CD14-positive monocyte (primary cell): ENCODE measurements around the gene BBLN. TPM values are rescaled to one million over a fixed set of nuclear protein-coding genes. Genes with fewer than 3 reads are reported as not detected.

Experiments used
- DNase-seq, 3 donors: peaks; one replicate each; pipeline ENCODE4 v3.0.0-alpha.2; 2011 to 2022
- H2AFZ ChIP-seq: 2 replicates; pipeline ENCODE4 v1.6.0; 2012; ENCODE audit warnings: mild to moderate bottlenecking, low read depth, low read length, inconsistent platforms; ENCODE audit not compliant: insufficient read depth, poor library complexity, severe bottlenecking
- H3K27ac ChIP-seq, 2 donors: 1 replicate in 1 of 2; 2 replicates in 1 of 2; pipeline ENCODE4 v1.5.1; 2012 to 2013; ENCODE audit warnings: low read length in 2 of 2, control low read depth in 1 of 2, inconsistent platforms in 1 of 2, low read depth in 1 of 2, mild to moderate bottlenecking in 1 of 2
- H3K27me3 ChIP-seq, 2 donors: one replicate each; pipeline versions ENCODE4 v1.6.0 to v1.6.1; 2011 to 2013; ENCODE audit warnings: low read length in 2 of 2; ENCODE audit not compliant: control insufficient read depth in 2 of 2, insufficient read depth in 2 of 2
- H3K36me3 ChIP-seq, 2 donors: replicated peaks in 1 of 2; 1 replicate in 1 of 2; 2 replicates in 1 of 2; pipeline versions ENCODE4 v1.5.1 to v1.6.1; 2012 to 2013; ENCODE audit warnings: low read length in 2 of 2, control low read depth in 1 of 2, inconsistent platforms in 1 of 2, mild to moderate bottlenecking in 1 of 2; ENCODE audit not compliant: insufficient read depth in 2 of 2, control insufficient read depth in 1 of 2
- H3K4me1 ChIP-seq, 2 donors: 1 replicate in 1 of 2; 2 replicates in 1 of 2; pipeline versions ENCODE4 v1.5.1 to v1.6.1; 2012 to 2013; ENCODE audit warnings: low read length in 2 of 2, control low read depth in 1 of 2, inconsistent platforms in 1 of 2, mild to moderate bottlenecking in 1 of 2, moderate library complexity in 1 of 2; ENCODE audit not compliant: insufficient read depth in 2 of 2, control insufficient read depth in 1 of 2
- H3K4me2 ChIP-seq: replicated peaks from 2 replicates; pipeline ENCODE3; 2012; ENCODE audit warnings: low read length, moderate library complexity, mild to moderate bottlenecking; ENCODE audit not compliant: poor library complexity, severe bottlenecking; ENCODE audit errors: extremely low read depth
- H3K4me3 ChIP-seq, 3 experiments: fragments of 200-600 bp in 1 of 3; sonication (generic) in 1 of 3; replicated peaks in 1 of 3; 1 replicate in 2 of 3; 2 replicates in 1 of 3; pipeline ENCODE4 v1.5.1; 2011 to 2013; ENCODE audit warnings: low read length in 3 of 3, mild to moderate bottlenecking in 3 of 3, control low read depth in 2 of 3, low read depth in 2 of 3, inconsistent platforms in 1 of 3, moderate library complexity in 1 of 3
- H3K79me2 ChIP-seq: 2 replicates; pipeline ENCODE4 v1.6.0; 2012; ENCODE audit warnings: mild to moderate bottlenecking, control low read depth, inconsistent platforms, low read length, moderate library complexity; ENCODE audit not compliant: insufficient read depth
- H3K9ac ChIP-seq: 2 replicates; pipeline ENCODE4 v1.6.0; 2017; ENCODE audit warnings: low read length, mild to moderate bottlenecking; ENCODE audit not compliant: insufficient read depth, poor library complexity, severe bottlenecking
- H3K9me3 ChIP-seq, 2 donors: replicated peaks in 1 of 2; 1 replicate in 1 of 2; 2 replicates in 1 of 2; pipeline versions ENCODE4 v1.5.1 to v1.6.1; 2012 to 2013; ENCODE audit warnings: low read length in 2 of 2, control low read depth in 1 of 2; ENCODE audit not compliant: control insufficient read depth in 1 of 2, insufficient read depth in 1 of 2
- H4K20me1 ChIP-seq: 2 replicates; pipeline ENCODE4 v1.6.0; 2012; ENCODE audit warnings: mild to moderate bottlenecking, low read length, control low read depth, moderate library complexity; ENCODE audit not compliant: insufficient read depth
- H3K27ac Mint-ChIP-seq, 7 donors: one replicate each; pipeline ENCODE4 v1.8.0; 2020; ENCODE audit warnings: mild to moderate bottlenecking in 7 of 7, mixed read lengths in 7 of 7, moderate library complexity in 6 of 7, inconsistent platforms in 2 of 7
- H3K27me3 Mint-ChIP-seq, 3 donors: one replicate each; pipeline ENCODE4 v1.8.0; 2021 to 2022; ENCODE audit warnings: low read depth in 3 of 3, mild to moderate bottlenecking in 3 of 3, mixed read lengths in 3 of 3, moderate library complexity in 3 of 3, inconsistent platforms in 1 of 3
- H3K36me3 Mint-ChIP-seq, 2 donors: one replicate each; pipeline ENCODE4 v1.8.0; 2020; ENCODE audit warnings: mixed read lengths in 2 of 2, inconsistent platforms in 1 of 2, mild to moderate bottlenecking in 1 of 2
- H3K4me1 Mint-ChIP-seq: one replicate; pipeline ENCODE4 v1.8.0; 2020; ENCODE audit warnings: mild to moderate bottlenecking, mixed read lengths
- H3K4me3 Mint-ChIP-seq, 2 donors: one replicate each; pipeline ENCODE4 v1.8.0; 2020; ENCODE audit warnings: mild to moderate bottlenecking in 2 of 2, mixed read lengths in 2 of 2, moderate library complexity in 1 of 2
- H3K9me3 Mint-ChIP-seq, 7 donors: one replicate each; pipeline ENCODE4 v1.8.0; 2020 to 2022; ENCODE audit warnings: mixed read lengths in 7 of 7, mild to moderate bottlenecking in 6 of 7, moderate library complexity in 6 of 7, inconsistent platforms in 2 of 7
- WGBS: methylation state at CpG from one replicate; pipeline ENCODE4 v1.1.5; 2013; ENCODE audit warnings: missing lambda C conversion rate; ENCODE audit not compliant: insufficient coverage; 5-methylcytosine and 5-hydroxymethylcytosine counted together
- intact Hi-C, 2 donors: fragments of 100-400 bp; cut with micrococcal nuclease; formaldehyde crosslinking; loops; one replicate each; pipeline versions ENCODE4 v1.15.0 to v1.15.1; 2023
- polyA plus RNA-seq, 3 donors: library from polyadenylated mRNA; depleted of rRNA in 1 of 3; unstranded in 2 of 3; stranded (reverse) in 1 of 3; fragments of 300-500 nt in 2 of 3; fragments of >200 nt in 1 of 3; fragmentation: Illumina TruSeq in 2 of 3; gene quantifications; 1 replicate in 2 of 3; 2 replicates in 1 of 3; pipeline ENCODE4 v1.2.3, GENCODE V29; 2012 to 2021
- TF ChIP-seq, protein P1 (sequence below): fragments of 200-600 bp; IDR thresholded peaks from one replicate; pipeline ENCODE4 v1.8.0; 2022; ENCODE audit warnings: antibody characterized with exemption, mild to moderate bottlenecking

BBLN gene
- polyA plus RNA-seq, 3 donors: 51.5 to 74.8 (median 54.5) TPM

DNA sequence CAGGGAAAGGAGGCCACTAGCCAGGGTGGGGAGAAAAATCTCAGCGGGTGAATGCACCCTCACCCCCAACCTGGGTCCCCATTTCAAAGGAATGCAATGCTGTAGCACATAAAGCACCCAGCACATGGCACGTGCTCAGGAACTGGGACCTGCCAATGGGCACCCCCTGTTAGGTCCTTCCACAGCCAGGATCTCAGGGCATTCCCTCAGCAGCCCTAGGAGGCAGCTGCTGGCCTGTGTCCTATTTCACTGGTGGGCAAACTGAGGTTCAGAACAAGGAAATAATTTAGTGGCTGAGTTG lies 51.9 kb downstream of the BBLN start:
- no peak overlapping the region for H3K27ac ChIP-seq
- H3K4me1 ChIP-seq: peaks cover 5 to 11% of the 10 kb centered on the region in 2 donors
- no peaks in the 10 kb centered on the region for H4K20me1 ChIP-seq
- peaks cover 12% of the 10 kb centered on the region for H3K4me1 Mint-ChIP-seq
- H3K27me3 Mint-ChIP-seq: peaks cover 3 to 14% (median 10%) of the 10 kb centered on the region in 3 donors
- 93% methylated on average over 1 of the region's 2 CpGs for WGBS
- intact Hi-C loops: no loop called here
- no peaks in the 10 kb centered on the region for H3K36me3 Mint-ChIP-seq
- TF ChIP-seq, protein P1, sequence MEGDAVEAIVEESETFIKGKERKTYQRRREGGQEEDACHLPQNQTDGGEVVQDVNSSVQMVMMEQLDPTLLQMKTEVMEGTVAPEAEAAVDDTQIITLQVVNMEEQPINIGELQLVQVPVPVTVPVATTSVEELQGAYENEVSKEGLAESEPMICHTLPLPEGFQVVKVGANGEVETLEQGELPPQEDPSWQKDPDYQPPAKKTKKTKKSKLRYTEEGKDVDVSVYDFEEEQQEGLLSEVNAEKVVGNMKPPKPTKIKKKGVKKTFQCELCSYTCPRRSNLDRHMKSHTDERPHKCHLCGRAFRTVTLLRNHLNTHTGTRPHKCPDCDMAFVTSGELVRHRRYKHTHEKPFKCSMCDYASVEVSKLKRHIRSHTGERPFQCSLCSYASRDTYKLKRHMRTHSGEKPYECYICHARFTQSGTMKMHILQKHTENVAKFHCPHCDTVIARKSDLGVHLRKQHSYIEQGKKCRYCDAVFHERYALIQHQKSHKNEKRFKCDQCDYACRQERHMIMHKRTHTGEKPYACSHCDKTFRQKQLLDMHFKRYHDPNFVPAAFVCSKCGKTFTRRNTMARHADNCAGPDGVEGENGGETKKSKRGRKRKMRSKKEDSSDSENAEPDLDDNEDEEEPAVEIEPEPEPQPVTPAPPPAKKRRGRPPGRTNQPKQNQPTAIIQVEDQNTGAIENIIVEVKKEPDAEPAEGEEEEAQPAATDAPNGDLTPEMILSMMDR: no peak
- no peak overlapping the region for H3K4me2 ChIP-seq
- no peaks in the 10 kb centered on the region for H3K36me3 ChIP-seq
- H3K9me3 ChIP-seq: no peaks in the 10 kb centered on the region
- H3K4me3 ChIP-seq: no peak overlapping the region
- no peak overlapping the region for H3K9ac ChIP-seq
- DNase-seq: no peak
- no peak overlapping the region for H3K4me3 Mint-ChIP-seq
- H2AFZ ChIP-seq: no peak overlapping the region
- H3K27me3 ChIP-seq: no peaks in the 10 kb centered on the region
- H3K9me3 Mint-ChIP-seq: no peaks in the 10 kb centered on the region
- H3K27ac Mint-ChIP-seq: no peak overlapping the region
- no peaks in the 10 kb centered on the region for H3K79me2 ChIP-seq

Other genes starting within 250 kb of the BBLN start
- 10 to 100 TPM in 2 of 3 donors, 1 to 10 TPM in 1; 8.9 to 14.0 (median 10.3) TPM for gene ST6GALNAC4, start 243.2 kb upstream of the BBLN start, polyA plus RNA-seq
- gene PIP5KL1, start 229.5 kb upstream of the BBLN start, polyA plus RNA-seq: under 1 TPM; 0.31 to 0.57 (median 0.39) TPM
- 10 to 100 TPM; 22.4 to 28.7 (median 25.4) TPM for gene DPM2, start 222.4 kb upstream of the BBLN start, polyA plus RNA-seq
- gene EEIG1, start 179.3 kb upstream of the BBLN start, polyA plus RNA-seq: 1 to 10 TPM in 2 of 3 donors, under 1 TPM in 1; 0.86 to 2.3 (median 2.1) TPM
- 1 to 10 TPM; 4.6 to 6.5 (median 5.6) TPM for gene NAIF1, start 92.9 kb upstream of the BBLN start, polyA plus RNA-seq
- 10 to 100 TPM in 1 of 3 donors, 1 to 10 TPM in 2; 5.1 to 43.3 (median 6.3) TPM for gene SLC25A25, start 92.0 kb upstream of the BBLN start, polyA plus RNA-seq
- 10 to 100 TPM; 42.0 to 71.5 (median 49.4) TPM for gene PTGES2, start 32.5 kb upstream of the BBLN start, polyA plus RNA-seq
- gene LCN2, start 10.8 kb upstream of the BBLN start, polyA plus RNA-seq: under 1 TPM in 1 of 3 donors, not detected in 2; 0.83 TPM
- 10 to 100 TPM in 1 of 3 donors, 1 to 10 TPM in 2; 3.4 to 53.7 (median 5.9) TPM for gene CIZ1, start 31.3 kb downstream of the BBLN start, polyA plus RNA-seq
- gene DNM1, start 43.1 kb downstream of the BBLN start, polyA plus RNA-seq: 1 to 10 TPM in 1 of 3 donors, under 1 TPM in 2; 0.05 to 4.9 (median 0.56) TPM
- 10 to 100 TPM in 1 of 3 donors, 1 to 10 TPM in 2; 2.9 to 34.2 (median 4.6) TPM for gene GOLGA2, start 115.7 kb downstream of the BBLN start, polyA plus RNA-seq
- gene SWI5, start 116.0 kb downstream of the BBLN start, polyA plus RNA-seq: 10 to 100 TPM; 14.4 to 18.0 (median 16.2) TPM
- 10 to 100 TPM in 2 of 3 donors, 1 to 10 TPM in 1; 5.9 to 17.0 (median 13.5) TPM for gene TRUB2, start 162.2 kb downstream of the BBLN start, polyA plus RNA-seq
- 10 to 100 TPM; 19.9 to 32.6 (median 20.4) TPM for gene COQ4, start 162.6 kb downstream of the BBLN start, polyA plus RNA-seq
- 1 to 10 TPM; 6.8 to 8.9 (median 6.8) TPM for gene SLC27A4, start 180.3 kb downstream of the BBLN start, polyA plus RNA-seq
- gene URM1, start 211.1 kb downstream of the BBLN start, polyA plus RNA-seq: 10 to 100 TPM; 37.5 to 39.7 (median 38.3) TPM